HepG2 (cell line): ENCODE data around the gene CLDN9.

Experiments
- EZH2 ChIP-seq: conservative IDR thresholded peaks from 2 replicates; pipeline ENCODE4 v1.6.1; 2012; ENCODE audit warnings: mild to moderate bottlenecking, low read depth, low read length, moderate library complexity
- FOXA1 ChIP-seq, 2 experiments: fragments of 450-650 bp in 1 of 2; sonication (generic) in 1 of 2; formaldehyde crosslinking in 1 of 2; IDR thresholded peaks; 2 replicates each; pipeline versions ENCODE4 v1.4.0 to v1.6.1; 2016 to 2020; ENCODE audit warnings: missing genetic modification reagents in 1 of 2
- GATAD1 ChIP-seq: IDR thresholded peaks from 2 replicates; pipeline ENCODE4 v1.6.1; 2016; ENCODE audit warnings: missing genetic modification reagents, missing compliant biosample characterization
- NFE2L1 ChIP-seq: sonication (generic); formaldehyde crosslinking; IDR thresholded peaks from 2 replicates; pipeline ENCODE4 v1.4.0; 2020; ENCODE audit warnings: missing genetic modification reagents, mild to moderate bottlenecking, borderline replicate concordance
- YY1 ChIP-seq: IDR thresholded peaks from 2 replicates; pipeline ENCODE4 v1.6.1; 2011; ENCODE audit warnings: low read length, low read depth, moderate library complexity, mild to moderate bottlenecking; ENCODE audit not compliant: insufficient read depth, insufficient replicate concordance
- ZNF549 ChIP-seq: sonication (generic); formaldehyde crosslinking; IDR thresholded peaks from 2 replicates; pipeline ENCODE4 v1.5.0; 2020; ENCODE audit warnings: missing genetic modification reagents

DNA sequence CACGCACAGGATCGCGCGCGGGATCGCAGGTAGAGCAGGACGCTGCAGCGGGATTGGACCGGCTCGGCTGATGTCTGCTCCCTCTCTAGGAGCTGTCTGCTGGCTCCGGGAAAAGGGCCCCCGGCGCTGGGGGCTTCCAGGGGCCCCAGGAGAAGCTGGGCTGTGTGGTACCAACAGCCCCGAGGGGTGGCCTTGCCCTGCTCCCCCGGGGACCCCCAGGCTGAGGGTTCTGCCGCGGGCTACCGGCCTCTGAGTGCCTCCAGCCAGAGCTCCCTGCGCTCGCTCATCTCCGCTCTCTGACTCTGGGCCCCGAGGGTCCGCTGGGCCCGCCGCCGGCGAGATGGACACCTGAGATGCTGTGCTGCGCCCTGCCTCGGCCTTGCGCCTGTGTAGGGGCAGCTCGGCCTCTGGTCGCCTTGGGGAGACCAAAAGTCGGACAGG lies 45.0 kb upstream of the CLDN9 start:
- no peak for TF ChIP-seq ZNF549 (CRISPR knock-in tag)
- TF ChIP-seq FOXA1 (IDR thresholded peaks at IDR 0.05): no peak
- TF ChIP-seq FOXA1 (CRISPR knock-in tag; IDR thresholded peaks at IDR 0.05): no peak
- no peak for TF ChIP-seq GATAD1 (CRISPR knock-in tag)
- no peak for TF ChIP-seq EZH2
- no peak for TF ChIP-seq NFE2L1 (CRISPR knock-in tag)
- TF ChIP-seq YY1: no peak
